Endometrial microvascular endothelial cells (primary cell): ENCODE measurements around the gene OTOF. TPM values are rescaled to one million over a fixed set of nuclear protein-coding genes. Genes with fewer than 3 reads are reported as not detected.

Experiments used
- in situ Hi-C: cut with HindIII; loops from 2 replicates; pipeline ENCODE4 v1.10.0; 2017; ENCODE audit warnings: low sequenced_read_pairs, low pct_unique_long_range_greater_than_20kb; ENCODE audit errors: inconsistent ontology term
- total RNA-seq: library from RNA; depleted of rRNA; stranded (reverse); fragments of >200 nt; gene quantifications from one replicate; pipeline ENCODE4 v1.2.3, GENCODE V29; 2015; ENCODE audit errors: inconsistent ontology term

OTOF gene
- total RNA-seq, 1 donor from 2014 or later, result not detected

DNA sequence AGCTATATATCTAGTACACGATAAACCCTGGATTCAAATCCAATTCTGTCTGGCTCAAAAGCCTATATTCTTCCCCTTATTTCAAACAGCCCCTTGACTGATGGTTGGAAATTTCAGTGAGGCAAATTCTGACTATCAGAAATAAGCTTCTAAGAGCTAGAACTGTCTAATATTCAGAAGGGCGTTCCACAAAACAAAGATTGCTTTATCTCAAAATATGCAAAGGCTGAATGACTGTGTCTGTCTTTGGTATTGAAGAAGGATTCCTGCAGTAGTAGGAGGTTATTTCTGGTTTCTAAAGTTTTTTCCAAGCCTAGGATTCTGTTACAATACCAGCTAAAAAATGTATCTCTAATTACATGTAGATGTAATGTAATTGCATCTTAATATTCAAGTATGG is 45.1 kb downstream of the OTOF start:
- in situ Hi-C loops, result no loop called here

DNA sequence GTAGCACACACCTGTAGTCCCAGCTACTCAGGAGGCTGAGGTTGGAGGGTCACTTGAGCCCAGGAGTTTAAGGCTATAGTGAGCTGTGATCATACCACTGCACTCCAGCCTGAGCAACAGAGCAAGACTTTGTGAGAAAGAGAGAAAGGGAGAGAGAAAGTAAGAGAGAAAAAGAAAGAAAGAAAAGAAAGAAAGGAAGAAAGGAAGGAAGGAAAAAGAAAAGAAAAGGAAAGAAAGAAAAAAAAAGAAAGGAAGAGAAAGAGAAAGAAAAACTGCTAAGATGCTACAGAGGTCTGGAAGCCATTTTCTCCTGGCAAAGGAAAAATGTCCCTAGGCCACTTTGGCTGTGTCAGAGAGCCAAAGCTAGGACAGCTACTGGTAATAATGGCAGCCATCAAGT is 45.6 kb downstream of the OTOF start:
- in situ Hi-C loops, result no loop called here

DNA sequence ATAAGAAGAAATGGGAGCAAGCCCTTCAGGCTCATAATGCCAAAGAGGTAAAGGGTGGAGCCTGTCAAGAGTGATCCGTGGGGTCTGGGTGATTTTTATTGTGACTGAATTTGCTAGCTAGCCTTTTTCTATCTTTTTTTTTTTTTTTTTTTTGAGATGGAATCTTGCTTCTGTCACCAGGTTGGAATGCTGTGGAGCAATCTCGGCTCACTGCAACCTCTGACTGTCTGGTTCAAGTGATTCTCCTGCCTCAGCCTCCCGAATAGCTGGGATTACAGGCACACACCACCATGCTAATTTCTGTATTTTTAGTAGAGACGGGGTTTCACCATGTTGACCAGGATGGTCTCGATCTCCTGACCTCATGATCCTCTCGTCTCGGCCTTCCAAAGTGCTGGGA is 47.1 kb downstream of the OTOF start:
- in situ Hi-C loops, result no loop called here

DNA sequence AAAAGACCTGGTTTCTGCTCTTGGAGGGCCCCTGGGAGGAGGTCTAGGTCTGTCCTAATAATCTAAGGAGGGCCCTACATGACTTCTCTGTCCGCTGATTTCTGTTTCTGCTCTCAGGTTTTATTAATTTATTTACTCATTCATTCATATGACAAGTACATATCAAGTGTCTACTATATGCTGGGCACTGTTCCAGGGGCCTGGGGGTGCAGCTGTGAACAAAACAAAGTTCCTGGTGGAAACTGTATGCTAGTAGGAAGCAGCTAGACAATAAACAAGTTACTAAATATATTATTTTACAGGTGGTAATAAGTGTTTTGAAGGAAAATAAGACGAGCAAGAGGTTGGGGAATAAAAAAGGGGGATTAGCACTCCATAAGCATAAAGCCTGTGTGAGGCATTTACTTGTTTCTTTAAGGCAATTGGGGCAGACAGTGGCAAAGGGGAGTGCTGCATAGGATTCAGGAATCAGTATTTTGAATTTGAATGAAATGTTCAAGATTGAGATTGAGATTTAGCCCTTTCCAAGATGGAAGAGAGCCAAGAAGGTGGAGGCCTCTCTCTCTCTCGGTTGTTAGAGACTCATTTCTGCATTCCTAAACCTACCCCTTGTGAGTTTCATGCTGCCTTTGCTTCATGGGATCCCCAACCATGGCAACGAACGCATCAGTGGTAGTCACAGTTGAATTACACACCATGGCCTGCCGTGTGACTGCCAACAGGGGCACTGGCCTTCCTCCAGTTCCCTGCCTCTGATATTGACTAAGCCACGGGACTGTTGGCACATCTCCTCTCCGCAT is 47.9 kb downstream of the OTOF start:
- in situ Hi-C loops, result no loop called here

DNA sequence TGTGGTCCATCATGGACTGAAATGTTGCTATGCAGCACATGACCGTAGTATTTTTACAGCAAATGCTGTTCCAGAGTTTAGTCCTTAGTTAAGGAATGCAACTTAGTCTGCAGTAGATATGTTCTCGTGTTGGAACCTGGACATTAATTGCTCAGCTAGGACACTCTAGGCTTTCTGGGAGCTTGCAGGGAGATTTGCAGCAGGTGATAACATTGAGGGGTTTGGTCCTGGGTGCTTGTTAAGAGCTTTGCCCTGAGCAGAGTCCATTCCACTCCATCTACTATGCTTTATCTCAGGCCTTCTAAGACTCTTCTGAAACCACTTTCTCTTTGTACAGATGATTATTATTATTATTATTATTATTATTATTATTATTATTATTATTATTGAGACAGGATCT is 49.1 kb downstream of the OTOF start:
- in situ Hi-C loops, result no loop called here

DNA sequence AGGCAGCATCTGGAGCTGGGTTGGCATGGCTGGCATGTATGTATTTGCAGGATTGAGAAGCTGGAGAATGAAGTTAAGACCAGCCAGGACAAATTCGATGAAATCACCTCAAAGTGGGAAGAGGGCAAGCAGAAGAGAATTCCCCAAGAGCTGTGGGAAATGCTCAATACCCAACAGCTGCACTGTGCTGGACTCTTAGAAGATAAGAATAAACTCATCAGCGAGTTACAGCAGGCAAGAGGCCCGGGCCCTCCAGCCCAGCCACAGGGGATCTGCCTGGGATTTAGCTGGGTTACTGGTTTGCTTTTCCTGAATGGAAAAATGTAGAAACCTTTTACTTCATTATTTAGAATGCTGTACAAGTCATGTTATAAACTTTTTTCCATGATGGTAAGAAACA is 53.7 kb downstream of the OTOF start:
- in situ Hi-C loops, result no loop called here

DNA sequence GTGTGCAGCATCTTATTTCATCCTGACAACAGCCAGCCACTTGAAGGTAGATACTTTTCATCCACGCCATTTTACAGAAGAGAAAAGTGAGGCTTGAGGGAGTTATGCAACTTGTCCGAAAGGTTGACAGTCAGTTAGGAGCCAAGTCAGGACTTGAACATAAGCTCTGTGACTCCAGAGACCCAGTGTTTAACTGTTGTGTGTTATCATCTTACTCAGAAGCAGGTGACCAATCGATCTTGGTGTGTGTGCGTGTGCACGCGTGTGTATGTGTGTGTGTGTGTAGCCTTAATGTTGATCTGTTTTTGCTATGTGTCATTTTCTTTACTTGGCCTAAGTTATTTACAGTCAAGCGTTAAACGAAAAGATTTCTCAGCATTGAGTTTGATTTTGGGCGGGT is 54.2 kb downstream of the OTOF start:
- in situ Hi-C loops, result no loop called here

DNA sequence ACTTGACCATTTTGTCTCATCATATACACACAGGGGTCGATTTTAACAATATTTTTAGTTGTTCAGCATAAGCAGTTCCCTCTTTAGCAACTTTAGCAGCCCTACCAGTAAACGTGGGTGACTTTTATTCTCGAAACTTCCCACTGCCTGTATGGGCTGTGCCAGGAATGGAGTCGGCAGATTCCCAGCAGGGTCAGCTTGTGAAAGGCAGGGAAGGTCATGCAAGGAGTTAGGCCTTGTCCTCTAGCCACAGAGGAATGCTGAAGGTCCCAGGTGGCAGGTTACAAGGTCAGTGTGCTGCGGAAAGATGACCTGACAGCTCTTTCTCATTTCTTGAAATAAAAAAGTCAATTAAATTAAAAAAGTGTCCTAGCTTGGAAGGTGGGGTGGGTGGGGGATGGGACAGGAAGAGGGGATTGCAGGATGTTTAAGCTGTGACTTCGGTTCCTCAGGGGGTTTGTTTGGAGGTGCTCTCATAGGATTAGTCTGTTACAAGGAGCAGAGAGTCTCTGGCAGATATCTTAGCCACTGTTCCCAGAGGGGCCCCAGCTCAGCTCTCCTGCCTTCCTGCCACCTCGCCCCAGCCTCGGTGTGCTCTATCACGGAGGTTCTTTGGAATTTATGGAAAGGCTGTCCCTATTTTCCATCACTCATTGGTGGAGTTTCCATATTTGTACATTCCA is 54.8 kb downstream of the OTOF start:
- in situ Hi-C loops, result no loop called here

DNA sequence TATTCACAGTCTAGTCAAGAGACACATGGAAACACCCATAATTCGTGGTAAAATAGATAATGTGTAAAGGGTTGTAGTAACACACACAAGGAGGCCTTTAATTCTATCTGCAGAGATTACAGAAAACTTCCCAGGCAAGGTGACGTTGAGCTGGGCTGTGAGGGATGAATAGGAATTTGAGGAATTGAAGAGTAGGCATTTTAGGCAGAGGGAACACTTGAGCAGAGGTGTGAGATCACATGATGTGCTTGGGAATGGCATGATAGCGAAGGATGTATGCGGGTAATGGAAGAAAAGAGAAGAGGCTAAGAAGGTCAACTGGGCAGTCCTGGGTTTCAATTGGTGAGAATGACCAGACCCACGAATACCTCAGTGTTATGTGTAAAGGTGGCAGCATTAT is 56.0 kb downstream of the OTOF start:
- in situ Hi-C loops, result no loop called here

DNA sequence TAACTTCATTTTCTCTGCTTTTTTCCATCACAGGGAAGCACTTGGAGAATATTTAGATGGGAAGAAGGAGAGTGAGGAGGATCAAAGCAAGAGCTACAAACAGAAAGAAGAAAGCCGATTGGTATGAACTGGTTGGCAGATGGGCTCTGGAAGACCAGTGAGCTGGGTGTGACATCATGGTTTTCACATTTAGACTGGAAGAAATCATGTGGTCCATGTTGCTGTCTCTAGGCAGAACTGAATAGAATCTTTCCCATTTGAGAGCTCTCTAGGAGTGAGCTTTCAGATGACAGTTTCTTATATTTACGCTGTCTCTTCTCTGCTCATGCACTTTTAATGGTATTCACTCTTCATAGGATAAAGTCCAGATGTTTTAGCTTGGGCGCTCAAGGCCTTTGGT is 63.6 kb downstream of the OTOF start:
- in situ Hi-C loops, result no loop called here

DNA sequence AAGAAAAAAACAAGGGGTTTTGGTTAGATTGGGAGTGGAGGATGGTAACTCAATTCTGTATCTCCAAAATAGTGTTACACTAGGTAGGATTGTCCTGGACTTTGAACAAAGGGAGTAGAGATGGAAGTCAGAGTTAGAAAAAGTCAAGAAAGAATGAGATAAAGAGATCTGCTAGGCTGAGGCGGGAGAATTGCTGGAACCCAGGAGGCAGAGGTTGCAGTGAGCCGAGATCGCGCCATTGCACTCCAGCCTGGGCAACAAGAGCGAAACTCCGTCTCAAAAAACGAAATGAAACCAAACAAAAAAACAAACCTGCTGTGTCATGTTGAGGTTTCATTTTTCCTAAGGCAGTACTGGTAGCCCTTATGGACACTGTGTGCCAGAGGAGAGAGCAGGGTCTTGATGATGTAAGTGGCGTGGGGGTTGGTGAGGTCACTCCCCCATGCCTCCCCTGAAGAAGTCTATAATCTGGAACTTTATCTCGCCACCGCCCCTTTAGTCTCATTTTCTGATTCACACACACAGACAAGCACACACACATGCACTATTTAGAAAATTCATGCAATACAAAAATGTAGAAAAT is 65.7 kb downstream of the OTOF start:
- in situ Hi-C loops, result no loop called here

DNA sequence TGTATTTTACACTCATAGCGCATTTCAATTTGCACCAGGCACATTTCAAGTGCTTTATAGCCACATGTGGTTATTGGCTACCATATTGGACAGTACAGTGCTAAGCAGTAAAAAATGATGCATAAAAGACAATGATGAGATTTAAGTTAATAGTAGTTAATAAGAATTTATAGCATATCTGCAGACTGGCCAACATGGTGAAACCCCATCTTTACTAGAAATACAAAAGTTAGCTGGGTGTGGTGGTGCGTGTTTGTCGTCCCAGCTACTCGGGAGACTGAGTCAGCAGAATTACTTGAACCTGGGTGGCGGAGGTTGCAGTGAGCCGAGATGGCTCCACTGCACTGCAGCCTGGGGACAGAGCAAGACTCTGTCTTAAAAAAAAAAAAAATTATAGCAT is 66.5 kb downstream of the OTOF start:
- in situ Hi-C loops, result no loop called here

DNA sequence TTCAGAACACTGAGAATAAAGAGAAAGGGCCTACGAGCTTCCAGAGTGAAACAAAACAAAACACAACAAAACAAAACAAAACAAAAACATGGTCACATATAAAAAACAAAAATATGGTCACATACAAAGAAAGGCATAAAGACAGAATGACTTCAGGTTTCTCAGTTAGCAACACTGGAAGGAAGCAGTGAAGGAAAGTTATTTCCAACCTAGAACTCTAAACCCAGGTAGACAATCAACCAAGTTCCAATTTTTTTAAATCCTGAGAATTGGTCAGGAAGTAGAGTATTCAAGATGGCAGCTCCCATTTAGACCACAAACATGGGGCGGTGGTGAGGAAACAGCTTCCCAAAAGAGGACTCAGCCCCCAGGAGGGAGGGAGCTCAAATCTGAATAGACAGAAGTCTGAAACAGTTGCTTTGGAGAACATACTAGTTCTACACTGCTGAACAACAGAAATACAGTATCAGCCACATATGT is 67.1 kb downstream of the OTOF start:
- in situ Hi-C loops, result no loop called here

DNA sequence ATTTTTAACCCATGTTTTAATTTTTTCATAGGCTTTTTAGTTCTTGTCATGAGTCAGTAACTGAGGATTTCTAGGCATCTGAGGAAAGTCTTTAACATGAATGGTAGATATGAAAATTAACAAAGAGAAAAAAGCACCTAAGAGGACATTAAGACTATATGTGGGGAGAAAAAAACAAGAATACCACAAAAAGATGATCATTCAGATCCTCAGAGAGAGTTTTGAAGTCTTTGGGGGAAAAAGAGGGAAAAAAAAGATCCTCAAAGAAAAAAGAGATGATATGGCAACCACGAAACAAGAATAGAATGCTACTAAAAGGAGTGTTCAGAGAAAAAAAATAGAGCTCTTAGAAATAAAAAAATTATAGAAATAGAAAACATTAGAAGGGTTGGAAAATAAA is 68.1 kb downstream of the OTOF start:
- in situ Hi-C loops, result no loop called here

DNA sequence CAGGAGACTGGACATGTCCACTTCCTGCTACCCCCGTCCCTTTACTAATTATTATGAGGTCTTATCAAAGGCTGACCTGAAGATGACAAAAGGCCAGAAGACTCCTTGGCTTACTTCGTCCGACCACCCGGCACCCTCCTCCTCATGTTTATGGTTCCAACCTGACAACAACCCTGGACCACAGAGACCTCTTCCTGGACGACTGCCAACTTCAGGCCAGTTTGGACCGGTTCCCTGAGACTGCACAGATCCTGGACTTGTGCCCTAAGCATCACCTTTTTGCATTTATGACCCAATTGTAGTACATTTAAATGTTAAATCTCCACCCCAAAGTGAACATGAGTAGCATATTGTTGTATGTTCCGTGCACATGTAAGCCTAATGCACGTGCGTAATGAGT is 70.4 kb downstream of the OTOF start:
- in situ Hi-C loops, result no loop called here

Other genes starting within 250 kb of the OTOF start
- gene HADHA, start 233.5 kb downstream of the OTOF start, total RNA-seq, result 158 TPM
- gene HADHB, start 233.2 kb downstream of the OTOF start, total RNA-seq, result 114 TPM
- 15.3 TPM for gene SELENOI, start 132.0 kb downstream of the OTOF start, total RNA-seq
- not detected for gene ADGRF3, start 131.3 kb downstream of the OTOF start, total RNA-seq
- not detected for gene DRC1, start 76.2 kb downstream of the OTOF start, total RNA-seq
- not detected for gene CIB4, start 163.2 kb upstream of the OTOF start, total RNA-seq
- not detected for gene KCNK3, start 214.6 kb upstream of the OTOF start, total RNA-seq